ENCODE results near the gene MLKL.
"Not testable (repeated sequence)": the region's sequence is repeated elsewhere in the genome, so short reads cannot be mapped to it uniquely, and the experiment has no call there.

Gene MLKL

GRCh38 chr16:74731853-74732477, 31.3 kb upstream of the MLKL start:
- no peak for DNase-seq

- peak; percentile 12 for DNase-seq
Observed at GRCh38 chr16:74729783-74730683, 29.4 kb upstream of the MLKL start.

- no peak for DNase-seq
Observed at GRCh38 chr16:74727903-74728302, 27.2 kb upstream of the MLKL start.

- DNase-seq = no peak
Observed at GRCh38 chr16:74726716-74727115, 26.1 kb upstream of the MLKL start.

- no peak for DNase-seq
Observed at GRCh38 chr16:74725651-74726455, 25.2 kb upstream of the MLKL start.

- DNase-seq = no peak
Observed at GRCh38 chr16:74724820-74725549, 24.3 kb upstream of the MLKL start.

- DNase-seq = no peak
Observed at GRCh38 chr16:74723256-74723655, 22.6 kb upstream of the MLKL start.

- not testable (repeated sequence) for DNase-seq
Observed at GRCh38 chr16:74722156-74722555, 21.5 kb upstream of the MLKL start.

- DNase-seq = no peak
Observed at GRCh38 chr16:74721716-74722115, 21.1 kb upstream of the MLKL start.

GRCh38 chr16:74720579-74720978, 19.9 kb upstream of the MLKL start:
- no peak for DNase-seq

- DNase-seq = no peak
Observed at GRCh38 chr16:74718741-74719610, 18.3 kb upstream of the MLKL start.

- DNase-seq = no peak
Observed at GRCh38 chr16:74718140-74718539, 17.5 kb upstream of the MLKL start.

- no peak for DNase-seq
Observed at GRCh38 chr16:74717367-74717766, 16.7 kb upstream of the MLKL start.

- no peak for DNase-seq
Observed at GRCh38 chr16:74716355-74716754, 15.7 kb upstream of the MLKL start.

GRCh38 chr16:74713876-74714275, 13.2 kb upstream of the MLKL start:
- no peak for DNase-seq

- no peak for DNase-seq
Observed at GRCh38 chr16:74713325-74713724, 12.7 kb upstream of the MLKL start.

- DNase-seq = no peak
Observed at GRCh38 chr16:74711938-74712337, 11.3 kb upstream of the MLKL start.

GRCh38 chr16:74710401-74710800, 9.7 kb upstream of the MLKL start:
- DNase-seq = no peak

- DNase-seq = peak; percentile 45
Observed at GRCh38 chr16:74709441-74709877, 8.8 kb upstream of the MLKL start.

- no peak for DNase-seq
Observed at GRCh38 chr16:74700116-74700437, 585 bp downstream of the MLKL start.

GRCh38 chr16:74699666-74700065, 996 bp downstream of the MLKL start:
- no peak for DNase-seq

GRCh38 chr16:74698222-74698621, 2.4 kb downstream of the MLKL start:
- no peak for DNase-seq
